HG03469 (cell line): Measurements from ENCODE around the gene FNIP1.
"Not testable (repeated sequence)": the region's sequence is repeated elsewhere in the genome, so short reads cannot be mapped to it uniquely, and the experiment has no call there.

Experiments
- ATAC-seq: cut with Tn5 transposase; IDR thresholded peaks from one replicate; pipeline ENCODE4 v1.9.1; 2021; ENCODE audit warnings: mild to moderate bottlenecking, moderate library complexity, moderate number of reproducible peaks; ENCODE audit not compliant: unreplicated experiment

The FNIP1 gene

DNA sequence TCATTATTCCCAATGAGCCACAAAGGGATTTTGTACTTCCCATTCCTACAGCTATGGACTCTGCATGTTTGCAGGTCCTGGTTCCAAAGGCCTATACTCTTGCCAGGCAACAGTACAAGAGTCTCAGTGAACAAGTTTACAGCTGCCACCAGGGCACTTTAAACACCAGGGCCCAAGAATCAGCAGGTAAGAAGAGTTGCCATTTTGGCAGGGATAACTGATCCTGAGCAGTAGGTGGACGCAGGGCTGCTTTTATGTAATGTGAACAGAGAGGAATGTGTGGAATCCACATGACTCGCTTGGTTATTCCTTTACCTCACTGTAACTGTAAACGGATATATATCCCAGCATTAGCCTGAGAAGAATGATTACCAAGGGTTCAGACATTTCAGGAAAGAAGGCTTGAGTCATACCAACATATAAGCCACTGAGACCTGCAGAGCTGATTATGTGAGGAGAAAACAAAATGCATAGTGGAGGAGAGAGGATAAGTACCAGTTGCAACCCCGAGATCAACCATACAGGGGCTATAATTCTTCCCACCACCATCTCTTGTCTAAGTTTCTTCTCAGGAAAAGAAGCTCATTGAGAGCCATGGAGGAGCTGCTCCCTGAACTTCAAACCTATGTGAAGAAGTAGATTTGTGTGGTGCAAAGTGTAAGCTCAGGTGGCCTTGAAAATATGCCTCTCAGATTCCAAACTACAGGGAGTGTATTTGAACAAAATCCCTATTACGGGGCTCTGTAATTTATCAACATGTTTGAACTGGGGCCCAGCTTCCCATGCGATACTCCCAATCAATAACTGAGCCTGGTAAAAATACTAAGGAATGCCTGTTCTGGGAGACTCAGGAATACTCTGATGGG lies 186.4 kb downstream of the FNIP1 start:
- ATAC-seq: no peak

DNA sequence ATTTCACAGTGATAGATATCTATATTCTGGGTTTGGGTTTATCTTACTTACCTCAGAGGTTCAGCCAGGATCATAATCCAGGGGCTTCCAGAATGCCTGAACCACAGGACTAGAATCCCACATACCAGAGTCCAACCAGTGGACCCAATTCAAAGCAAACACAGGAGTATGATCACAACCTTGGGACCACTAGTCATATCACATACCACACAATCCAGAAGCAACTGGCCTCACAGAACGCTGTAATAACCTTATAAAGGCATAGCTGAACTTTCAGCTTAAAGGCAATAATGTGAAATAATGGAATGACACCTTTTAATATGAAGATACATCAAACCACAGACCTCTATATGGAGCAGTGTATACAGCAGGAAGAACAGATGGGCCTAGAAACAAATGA lies 187.0 kb downstream of the FNIP1 start:
- no peak for ATAC-seq

DNA sequence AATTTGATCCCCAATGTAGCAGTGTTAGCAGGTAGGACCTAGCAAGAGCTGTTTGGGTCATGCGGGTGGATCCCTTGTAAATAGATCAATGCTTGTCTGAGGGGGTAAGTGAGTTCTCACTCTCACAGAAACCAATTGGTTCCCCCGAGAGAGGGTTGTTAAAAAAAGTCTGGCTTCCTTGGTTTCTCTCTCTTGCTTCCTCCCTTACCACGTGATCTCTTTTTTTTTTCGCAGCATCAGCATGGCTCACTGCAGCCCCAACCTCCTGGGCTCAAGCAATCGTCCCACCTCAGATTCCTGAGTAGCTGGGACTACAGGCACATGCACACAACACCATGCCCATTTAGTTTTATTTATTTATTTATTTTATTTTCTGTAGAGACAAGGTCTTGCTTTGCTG lies 188.2 kb downstream of the FNIP1 start:
- no peak for ATAC-seq

DNA sequence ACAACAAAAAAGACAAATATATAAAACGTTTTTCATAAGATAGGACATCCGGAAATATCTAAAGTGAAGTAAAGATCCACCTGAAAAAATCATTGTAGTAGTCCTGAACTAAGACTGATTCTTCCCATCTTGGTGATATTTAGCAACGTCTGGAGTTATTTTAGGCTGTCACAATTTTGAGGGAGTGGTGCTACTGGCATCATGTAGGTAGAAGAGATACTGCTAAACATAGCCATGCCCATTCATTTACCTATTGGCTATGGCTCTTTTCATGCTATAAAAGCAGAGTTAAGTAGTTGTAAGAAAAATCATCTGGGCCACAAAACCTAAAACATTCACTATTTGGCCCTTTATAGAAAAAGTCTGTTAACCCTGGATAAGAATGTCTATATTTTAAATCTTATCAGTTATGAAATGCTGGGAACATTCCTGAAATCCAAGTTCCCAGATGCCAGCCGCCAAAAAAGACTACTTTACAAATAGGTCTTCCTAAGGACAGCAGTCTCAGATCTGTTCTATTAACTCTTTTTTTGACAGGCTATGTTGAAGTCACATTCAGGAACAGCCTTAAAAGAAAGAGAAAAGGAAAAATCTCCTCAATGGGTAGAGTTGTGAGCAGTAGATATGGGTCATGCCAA lies 188.8 kb downstream of the FNIP1 start:
- no peak for ATAC-seq

- ATAC-seq: no peak
Observed at GRCh38 chr5:131607418-131607817, 189.4 kb downstream of the FNIP1 start.

GRCh38 chr5:131605086-131605485 lies 191.7 kb downstream of the FNIP1 start:
- ATAC-seq: no peak

- no peak for ATAC-seq
Observed at GRCh38 chr5:131595088-131596033, 201.5 kb downstream of the FNIP1 start.

DNA sequence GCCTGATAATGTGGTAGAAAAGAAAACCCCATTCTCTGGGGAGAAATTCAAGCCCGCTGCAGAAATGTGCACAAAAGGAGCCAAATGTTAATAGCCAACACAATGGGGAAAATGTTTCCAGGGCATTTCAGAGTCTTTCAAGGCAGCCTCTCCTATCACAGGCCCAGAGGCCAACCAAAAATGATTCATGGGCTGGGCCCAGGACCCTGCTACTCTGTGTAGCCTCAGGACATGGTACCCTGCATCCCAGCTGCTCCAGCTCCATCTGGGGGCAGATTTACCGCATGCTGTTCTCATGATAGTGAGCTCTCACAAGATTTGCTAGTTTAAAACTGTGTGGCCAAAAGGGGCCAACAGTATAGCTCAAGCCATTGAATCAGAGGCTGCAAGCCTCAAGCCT lies 202.9 kb downstream of the FNIP1 start:
- no peak for ATAC-seq

DNA sequence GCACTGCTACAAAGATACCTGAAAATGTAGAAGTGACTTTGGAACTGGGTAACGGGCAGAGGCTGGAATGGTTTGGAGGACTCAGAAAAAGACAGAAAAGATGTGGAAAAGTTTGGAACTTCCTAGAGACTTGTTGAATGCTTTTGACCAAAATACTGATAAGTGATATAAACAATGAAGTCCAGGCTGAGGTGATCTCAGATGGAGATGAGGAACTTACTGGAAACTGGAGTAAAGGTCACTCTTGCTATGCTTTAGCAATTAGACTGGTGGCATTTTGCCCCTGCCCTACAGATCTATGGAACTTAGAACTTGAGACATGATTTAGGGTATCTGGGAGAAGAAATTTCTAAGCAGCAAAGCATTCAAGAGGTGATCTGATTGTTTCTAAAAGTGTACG lies 203.4 kb downstream of the FNIP1 start:
- not testable (repeated sequence) for ATAC-seq
